Measurements from ENCODE around the gene ACTL6B. TPM values are rescaled to one million over a fixed set of nuclear protein-coding genes. Genes with fewer than 3 reads are reported as not detected.

Gene ACTL6B
- total and polyA plus RNA-seq, 2 of the 13 experiments (the other 11 are each of a cell fraction or from before 2014, with no cell fraction given) = not detected

DNA sequence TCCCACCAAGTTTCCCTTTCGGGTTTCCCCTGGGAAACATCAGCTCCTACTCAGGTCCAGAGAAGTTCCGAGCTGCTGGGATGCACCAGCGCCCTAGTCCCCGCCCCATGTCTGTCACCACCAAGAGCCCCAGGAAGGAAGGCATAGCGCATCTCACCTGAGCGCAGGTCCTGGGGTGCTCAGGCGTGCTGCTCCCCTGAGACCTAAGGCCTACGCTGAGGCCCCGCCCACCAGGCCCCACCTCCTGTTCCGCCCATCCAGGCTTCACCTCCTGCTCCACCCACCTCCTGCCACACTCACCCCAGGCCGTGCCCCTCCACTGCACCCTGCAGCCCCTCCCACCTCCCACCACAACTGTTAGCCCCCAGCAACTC, 13.7 kb downstream of the ACTL6B start (continued):
- TF ChIP-seq ZNF318 (CRISPR knock-in tag; IDR thresholded peaks at IDR 0.05) = no peak
- 0 out of 2 replicates have a peak, but pooled peaks have one; percentile 17 for TF ChIP-seq ERF (CRISPR knock-in tag; IDR thresholded peaks at IDR 0.05)
- TF ChIP-seq CCDC6 (CRISPR knock-in tag; IDR thresholded peaks at IDR 0.05) = no peak
- no peak for TF ChIP-seq ETV5 (CRISPR knock-in tag; IDR thresholded peaks at IDR 0.05; ENCODE audit: borderline replicate concordance)
- TF ChIP-seq HOXA3 (CRISPR knock-in tag; IDR thresholded peaks at IDR 0.05) = peak; percentile 34; the same call in 1 of the 2 replicates
- TF ChIP-seq BRF2 (CRISPR knock-in tag; IDR thresholded peaks at IDR 0.05) = no peak
- TF ChIP-seq SRSF4 (IDR thresholded peaks at IDR 0.05; ENCODE audit: low read depth, low read length, poor library complexity, severe bottlenecking) = no peak
- TF ChIP-seq NRL (CRISPR knock-in tag; IDR thresholded peaks at IDR 0.05; ENCODE audit: borderline replicate concordance) = no peak
- TF ChIP-seq BORCS8-MEF2B (CRISPR knock-in tag; IDR thresholded peaks at IDR 0.05) = no peak
- no peak for TF ChIP-seq FLYWCH1 (CRISPR knock-in tag; IDR thresholded peaks at IDR 0.05)
- 0 out of 2 replicates have a peak, but pooled peaks have one; percentile 14 for TF ChIP-seq ZNF574 (CRISPR knock-in tag; IDR thresholded peaks at IDR 0.05)
- TF ChIP-seq, protein P1, sequence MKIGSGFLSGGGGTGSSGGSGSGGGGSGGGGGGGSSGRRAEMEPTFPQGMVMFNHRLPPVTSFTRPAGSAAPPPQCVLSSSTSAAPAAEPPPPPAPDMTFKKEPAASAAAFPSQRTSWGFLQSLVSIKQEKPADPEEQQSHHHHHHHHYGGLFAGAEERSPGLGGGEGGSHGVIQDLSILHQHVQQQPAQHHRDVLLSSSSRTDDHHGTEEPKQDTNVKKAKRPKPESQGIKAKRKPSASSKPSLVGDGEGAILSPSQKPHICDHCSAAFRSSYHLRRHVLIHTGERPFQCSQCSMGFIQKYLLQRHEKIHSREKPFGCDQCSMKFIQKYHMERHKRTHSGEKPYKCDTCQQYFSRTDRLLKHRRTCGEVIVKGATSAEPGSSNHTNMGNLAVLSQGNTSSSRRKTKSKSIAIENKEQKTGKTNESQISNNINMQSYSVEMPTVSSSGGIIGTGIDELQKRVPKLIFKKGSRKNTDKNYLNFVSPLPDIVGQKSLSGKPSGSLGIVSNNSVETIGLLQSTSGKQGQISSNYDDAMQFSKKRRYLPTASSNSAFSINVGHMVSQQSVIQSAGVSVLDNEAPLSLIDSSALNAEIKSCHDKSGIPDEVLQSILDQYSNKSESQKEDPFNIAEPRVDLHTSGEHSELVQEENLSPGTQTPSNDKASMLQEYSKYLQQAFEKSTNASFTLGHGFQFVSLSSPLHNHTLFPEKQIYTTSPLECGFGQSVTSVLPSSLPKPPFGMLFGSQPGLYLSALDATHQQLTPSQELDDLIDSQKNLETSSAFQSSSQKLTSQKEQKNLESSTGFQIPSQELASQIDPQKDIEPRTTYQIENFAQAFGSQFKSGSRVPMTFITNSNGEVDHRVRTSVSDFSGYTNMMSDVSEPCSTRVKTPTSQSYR (CRISPR knock-in tag; IDR thresholded peaks at IDR 0.05; ENCODE audit: borderline replicate concordance) = no peak
- TF ChIP-seq, protein P2, sequence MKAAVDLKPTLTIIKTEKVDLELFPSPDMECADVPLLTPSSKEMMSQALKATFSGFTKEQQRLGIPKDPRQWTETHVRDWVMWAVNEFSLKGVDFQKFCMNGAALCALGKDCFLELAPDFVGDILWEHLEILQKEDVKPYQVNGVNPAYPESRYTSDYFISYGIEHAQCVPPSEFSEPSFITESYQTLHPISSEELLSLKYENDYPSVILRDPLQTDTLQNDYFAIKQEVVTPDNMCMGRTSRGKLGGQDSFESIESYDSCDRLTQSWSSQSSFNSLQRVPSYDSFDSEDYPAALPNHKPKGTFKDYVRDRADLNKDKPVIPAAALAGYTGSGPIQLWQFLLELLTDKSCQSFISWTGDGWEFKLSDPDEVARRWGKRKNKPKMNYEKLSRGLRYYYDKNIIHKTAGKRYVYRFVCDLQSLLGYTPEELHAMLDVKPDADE (CRISPR knock-in tag; IDR thresholded peaks at IDR 0.05) = no peak
